K562 (cell line): ENCODE results near the gene ABHD3. TPM values are rescaled to one million over a fixed set of nuclear protein-coding genes. Genes with fewer than 3 reads are reported as not detected.
A peak's percentile ranks its signal among the peaks of the same experiment; 100 is the strongest.

Experiments used
- ARNT ChIP-seq, 2 experiments: fragments of 450-650 bp; IDR thresholded peaks; 2 replicates each; pipeline ENCODE4 v1.6.1; 2016; ENCODE audit warnings: mild to moderate bottlenecking in 1 of 2
- BCOR ChIP-seq: fragments of 450-650 bp; IDR thresholded peaks from 2 replicates; pipeline ENCODE4 v1.6.1; 2016
- BRD9 ChIP-seq: fragments of 450-650 bp; IDR thresholded peaks from 2 replicates; pipeline ENCODE4 v1.6.1; 2018; ENCODE audit warnings: low read depth; ENCODE audit not compliant: partially characterized antibody
- CBFA2T2 ChIP-seq: fragments of 450-650 bp; conservative IDR thresholded peaks from 2 replicates; pipeline ENCODE4 v1.6.1; 2017; ENCODE audit warnings: mild to moderate bottlenecking
- CBX2 ChIP-seq: fragments of 200-600 bp; sonication (generic); IDR thresholded peaks from one replicate; pipeline ENCODE4 v1.6.1; 2012; ENCODE audit warnings: mild to moderate bottlenecking, low read length, inconsistent platforms; ENCODE audit not compliant: insufficient read depth, poor library complexity, severe bottlenecking
- CREBBP ChIP-seq: IDR thresholded peaks from one replicate; pipeline ENCODE4 v1.6.1; 2012; ENCODE audit warnings: low read depth, mild to moderate bottlenecking, control low read depth, inconsistent platforms, low read length
- DACH1 ChIP-seq: fragments of 450-650 bp; IDR thresholded peaks from 2 replicates; pipeline ENCODE4 v1.6.1; 2018; ENCODE audit not compliant: partially characterized antibody
- GTF2A2 ChIP-seq: IDR thresholded peaks from 2 replicates; pipeline ENCODE4 v1.6.1; 2016; ENCODE audit warnings: mild to moderate bottlenecking, missing genetic modification characterization, missing compliant biosample characterization
- HDGF ChIP-seq: fragments of 450-650 bp; IDR thresholded peaks from 2 replicates; pipeline ENCODE4 v1.6.1; 2016
- KHSRP ChIP-seq: fragments of 450-650 bp; IDR thresholded peaks from 2 replicates; pipeline ENCODE4 v1.6.1; 2017
- KLF1 ChIP-seq: fragments of 450-650 bp; IDR thresholded peaks from 2 replicates; pipeline ENCODE4 v1.6.1; 2016; ENCODE audit warnings: missing genetic modification characterization, missing compliant biosample characterization
- MCM7 ChIP-seq, 2 experiments: fragments of 450-650 bp; IDR thresholded peaks; 2 replicates each; pipeline ENCODE4 v1.6.1; 2016 to 2018
- OTX1 ChIP-seq: fragments of 450-650 bp; formaldehyde crosslinking; IDR thresholded peaks from 2 replicates; pipeline ENCODE4 v1.4.0; 2022; ENCODE audit warnings: mild to moderate bottlenecking
- SRF ChIP-seq, 2 experiments: fragments of 250-450, 450-650 bp in 1 of 2; sonication (Bioruptor Pico) in 1 of 2; sonication (generic) in 1 of 2; formaldehyde crosslinking; IDR thresholded peaks; 2 replicates each; pipeline versions ENCODE4 v1.5.0 to v1.5.1; 2020 to 2022; ENCODE audit warnings: mild to moderate bottlenecking in 1 of 2, missing genetic modification reagents in 1 of 2
- STAT5B ChIP-seq: fragments of 250-450 bp; sonication (Bioruptor Pico); IDR thresholded peaks from 2 replicates; pipeline ENCODE4 v1.8.0; 2021; ENCODE audit warnings: mild to moderate bottlenecking, inconsistent platforms
- ZKSCAN8 ChIP-seq: fragments of 200-800 bp; sonication (Bioruptor generic); IDR thresholded peaks from 2 replicates; pipeline ENCODE4 v1.6.1; 2016; ENCODE audit warnings: missing genetic modification characterization, missing compliant biosample characterization
- ZSCAN29 ChIP-seq: fragments of 450-650 bp; IDR thresholded peaks from 2 replicates; pipeline ENCODE4 v1.6.1; 2017
- polyA plus RNA-seq, 8 experiments: library from polyadenylated mRNA; depleted of rRNA in 4 of 8; stranded (reverse) in 5 of 8; unstranded in 3 of 8; fragments of >200 nt; fragmentation: Nextera tagmentation in 2 of 8; fragmentation: Illumina TruSeq in 1 of 8; extraction: Ambion mirVana in 2 of 8; extraction: Trizol in 1 of 8; gene quantifications; 2 replicates each; pipeline versions ENCODE4 v1.2.1 to v1.2.3, GENCODE V29; 2011 to 2014; ENCODE audit warnings: inconsistent platforms in 1 of 8, missing spikeins in 1 of 8
- total RNA-seq, 7 experiments: library from RNA; depleted of rRNA in 6 of 7; stranded (reverse); fragments of >200 nt in 6 of 7; fragmentation: Illumina TruSeq in 2 of 7; extraction: Trizol in 2 of 7; gene quantifications; 2 replicates each; pipeline versions ENCODE4 v1.2.1 to v1.2.3, GENCODE V29; 2011 to 2021; ENCODE audit warnings: low replicate concordance in 1 of 7
- TF ChIP-seq, protein P1 (sequence below): IDR thresholded peaks from 2 replicates; pipeline ENCODE4 v1.6.1; 2016; ENCODE audit warnings: missing genetic modification characterization, missing compliant biosample characterization
- TF ChIP-seq, protein P2 (sequence below): fragments of 450-650 bp; conservative IDR thresholded peaks from 2 replicates; pipeline ENCODE4 v1.6.1; 2016; ENCODE audit warnings: missing genetic modification characterization, low read depth, mild to moderate bottlenecking, missing compliant biosample characterization, moderate library complexity
- TF ChIP-seq, protein P3 (sequence below): fragments of 250-450 bp; sonication (Bioruptor Pico); IDR thresholded peaks from 2 replicates; pipeline ENCODE4 v1.9.0; 2021; ENCODE audit warnings: mild to moderate bottlenecking, inconsistent platforms
- TF ChIP-seq, protein P4 (sequence below): sonication (generic); formaldehyde crosslinking; IDR thresholded peaks from 2 replicates; pipeline ENCODE4 v1.8.0; 2023; ENCODE audit warnings: mild to moderate bottlenecking, missing genetic modification reagents
- TF ChIP-seq, protein P5 (sequence below): fragments of 250-450 bp; sonication (Bioruptor Pico); IDR thresholded peaks from 2 replicates; pipeline ENCODE4 v1.8.0; 2021; ENCODE audit warnings: mild to moderate bottlenecking, moderate library complexity

The ABHD3 gene
- total and polyA plus RNA-seq, 9 of the 15 experiments (the other 6 are each of a cell fraction or from before 2014, with no cell fraction given) = 6.3 to 38.8 (median 19.4) TPM

DNA sequence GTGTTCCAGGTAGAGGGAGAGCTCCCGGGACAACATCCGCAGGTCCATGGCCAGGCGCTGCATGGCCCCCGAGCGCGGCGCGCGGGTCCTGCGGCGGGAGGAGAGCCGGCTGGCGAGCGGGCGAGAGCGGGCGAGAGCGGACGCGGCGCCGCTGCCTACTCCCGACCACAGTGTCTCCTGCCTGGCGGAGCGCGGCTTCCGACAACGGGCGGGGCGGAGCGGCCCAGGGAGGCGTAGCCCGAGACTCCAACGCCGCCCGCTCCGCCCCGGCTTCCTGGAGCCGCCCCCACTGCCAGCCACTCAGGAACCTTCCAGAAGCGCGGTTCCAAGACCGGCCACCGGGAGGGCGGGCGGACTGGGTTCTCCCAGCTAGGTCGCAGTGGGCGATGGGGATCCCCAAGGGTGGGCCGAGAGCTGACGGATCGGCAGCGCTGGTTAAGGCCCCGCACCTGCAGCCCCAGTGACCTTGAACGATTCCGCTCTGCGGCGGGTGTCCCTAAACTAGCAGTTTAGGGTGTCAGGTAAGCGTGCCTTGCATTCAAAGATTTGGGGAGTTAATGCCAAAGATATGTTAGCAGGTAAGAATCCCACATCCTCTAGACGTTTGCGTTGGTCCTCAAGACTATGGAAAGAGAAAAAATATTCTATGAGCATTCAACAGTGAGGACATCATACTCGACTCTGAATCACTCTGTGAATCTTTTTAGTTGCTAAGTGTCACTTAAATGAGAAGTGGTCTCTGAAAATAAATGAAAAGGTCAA lies at the start of gene ABHD3 (continued):
- TF ChIP-seq, protein P1, sequence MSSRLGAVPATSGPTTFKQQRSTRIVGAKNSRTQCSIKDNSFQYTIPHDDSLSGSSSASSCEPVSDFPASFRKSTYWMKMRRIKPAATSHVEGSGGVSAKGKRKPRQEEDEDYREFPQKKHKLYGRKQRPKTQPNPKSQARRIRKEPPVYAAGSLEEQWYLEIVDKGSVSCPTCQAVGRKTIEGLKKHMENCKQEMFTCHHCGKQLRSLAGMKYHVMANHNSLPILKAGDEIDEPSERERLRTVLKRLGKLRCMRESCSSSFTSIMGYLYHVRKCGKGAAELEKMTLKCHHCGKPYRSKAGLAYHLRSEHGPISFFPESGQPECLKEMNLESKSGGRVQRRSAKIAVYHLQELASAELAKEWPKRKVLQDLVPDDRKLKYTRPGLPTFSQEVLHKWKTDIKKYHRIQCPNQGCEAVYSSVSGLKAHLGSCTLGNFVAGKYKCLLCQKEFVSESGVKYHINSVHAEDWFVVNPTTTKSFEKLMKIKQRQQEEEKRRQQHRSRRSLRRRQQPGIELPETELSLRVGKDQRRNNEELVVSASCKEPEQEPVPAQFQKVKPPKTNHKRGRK (tag) = no peak
- TF ChIP-seq, protein P2, sequence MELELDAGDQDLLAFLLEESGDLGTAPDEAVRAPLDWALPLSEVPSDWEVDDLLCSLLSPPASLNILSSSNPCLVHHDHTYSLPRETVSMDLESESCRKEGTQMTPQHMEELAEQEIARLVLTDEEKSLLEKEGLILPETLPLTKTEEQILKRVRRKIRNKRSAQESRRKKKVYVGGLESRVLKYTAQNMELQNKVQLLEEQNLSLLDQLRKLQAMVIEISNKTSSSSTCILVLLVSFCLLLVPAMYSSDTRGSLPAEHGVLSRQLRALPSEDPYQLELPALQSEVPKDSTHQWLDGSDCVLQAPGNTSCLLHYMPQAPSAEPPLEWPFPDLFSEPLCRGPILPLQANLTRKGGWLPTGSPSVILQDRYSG = no peak
- TF ChIP-seq OTX1 (CRISPR knock-in tag) (no peak), ZSCAN29 (no peak), ARNT (IDR thresholded peaks at IDR 0.05) (no peak), DACH1 (no peak), KLF1 (tag) (no peak), BRD9 (peak; percentile 32), SRF (CRISPR knock-in tag; IDR thresholded peaks at IDR 0.05) (peak in 1 of 2 experiments; percentile 88; a peak in 2 of 4 replicates), STAT5B (no peak), CBFA2T2 (no peak), BCOR (no peak; the same call in 1 of the 2 replicates), CREBBP (no peak), HDGF (no peak), CBX2 (no peak), KHSRP (0 out of 2 replicates have a peak, but pooled peaks have one; percentile 27), GTF2A2 (tag) (no peak), MCM7 (IDR thresholded peaks at IDR 0.05) (no peak), ZKSCAN8 (CRISPR knock-in tag) (no peak)
- TF ChIP-seq, protein P3, sequence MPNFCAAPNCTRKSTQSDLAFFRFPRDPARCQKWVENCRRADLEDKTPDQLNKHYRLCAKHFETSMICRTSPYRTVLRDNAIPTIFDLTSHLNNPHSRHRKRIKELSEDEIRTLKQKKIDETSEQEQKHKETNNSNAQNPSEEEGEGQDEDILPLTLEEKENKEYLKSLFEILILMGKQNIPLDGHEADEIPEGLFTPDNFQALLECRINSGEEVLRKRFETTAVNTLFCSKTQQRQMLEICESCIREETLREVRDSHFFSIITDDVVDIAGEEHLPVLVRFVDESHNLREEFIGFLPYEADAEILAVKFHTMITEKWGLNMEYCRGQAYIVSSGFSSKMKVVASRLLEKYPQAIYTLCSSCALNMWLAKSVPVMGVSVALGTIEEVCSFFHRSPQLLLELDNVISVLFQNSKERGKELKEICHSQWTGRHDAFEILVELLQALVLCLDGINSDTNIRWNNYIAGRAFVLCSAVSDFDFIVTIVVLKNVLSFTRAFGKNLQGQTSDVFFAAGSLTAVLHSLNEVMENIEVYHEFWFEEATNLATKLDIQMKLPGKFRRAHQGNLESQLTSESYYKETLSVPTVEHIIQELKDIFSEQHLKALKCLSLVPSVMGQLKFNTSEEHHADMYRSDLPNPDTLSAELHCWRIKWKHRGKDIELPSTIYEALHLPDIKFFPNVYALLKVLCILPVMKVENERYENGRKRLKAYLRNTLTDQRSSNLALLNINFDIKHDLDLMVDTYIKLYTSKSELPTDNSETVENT = peak; percentile 5; the same call in 1 of the 2 replicates
- TF ChIP-seq, protein P4, sequence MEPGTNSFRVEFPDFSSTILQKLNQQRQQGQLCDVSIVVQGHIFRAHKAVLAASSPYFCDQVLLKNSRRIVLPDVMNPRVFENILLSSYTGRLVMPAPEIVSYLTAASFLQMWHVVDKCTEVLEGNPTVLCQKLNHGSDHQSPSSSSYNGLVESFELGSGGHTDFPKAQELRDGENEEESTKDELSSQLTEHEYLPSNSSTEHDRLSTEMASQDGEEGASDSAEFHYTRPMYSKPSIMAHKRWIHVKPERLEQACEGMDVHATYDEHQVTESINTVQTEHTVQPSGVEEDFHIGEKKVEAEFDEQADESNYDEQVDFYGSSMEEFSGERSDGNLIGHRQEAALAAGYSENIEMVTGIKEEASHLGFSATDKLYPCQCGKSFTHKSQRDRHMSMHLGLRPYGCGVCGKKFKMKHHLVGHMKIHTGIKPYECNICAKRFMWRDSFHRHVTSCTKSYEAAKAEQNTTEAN (CRISPR knock-in tag) = no peak
- TF ChIP-seq, protein P5, sequence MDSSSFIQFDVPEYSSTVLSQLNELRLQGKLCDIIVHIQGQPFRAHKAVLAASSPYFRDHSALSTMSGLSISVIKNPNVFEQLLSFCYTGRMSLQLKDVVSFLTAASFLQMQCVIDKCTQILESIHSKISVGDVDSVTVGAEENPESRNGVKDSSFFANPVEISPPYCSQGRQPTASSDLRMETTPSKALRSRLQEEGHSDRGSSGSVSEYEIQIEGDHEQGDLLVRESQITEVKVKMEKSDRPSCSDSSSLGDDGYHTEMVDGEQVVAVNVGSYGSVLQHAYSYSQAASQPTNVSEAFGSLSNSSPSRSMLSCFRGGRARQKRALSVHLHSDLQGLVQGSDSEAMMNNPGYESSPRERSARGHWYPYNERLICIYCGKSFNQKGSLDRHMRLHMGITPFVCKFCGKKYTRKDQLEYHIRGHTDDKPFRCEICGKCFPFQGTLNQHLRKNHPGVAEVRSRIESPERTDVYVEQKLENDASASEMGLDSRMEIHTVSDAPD (CRISPR knock-in tag) = no peak
